HepG2 (cell line): ENCODE data around the gene ACER3. TPM values are rescaled to one million over a fixed set of nuclear protein-coding genes. Genes with fewer than 3 reads are reported as not detected.
A peak's percentile ranks its signal among the peaks of the same experiment; 100 is the strongest.

Experiments
- BATF2 ChIP-seq: sonication (generic); formaldehyde crosslinking; IDR thresholded peaks from 2 replicates; pipeline ENCODE4 v1.8.0; 2022; ENCODE audit warnings: mild to moderate bottlenecking, missing genetic modification reagents, moderate library complexity
- BHLHE40 ChIP-seq: IDR thresholded peaks from 2 replicates; pipeline ENCODE4 v1.6.1; 2011; ENCODE audit warnings: low read length, improper control_type of control experiment
- CREB3 ChIP-seq: sonication (generic); formaldehyde crosslinking; IDR thresholded peaks from 2 replicates; pipeline ENCODE4 v1.5.0; 2020; ENCODE audit warnings: missing genetic modification reagents
- DMAP1 ChIP-seq: IDR thresholded peaks from 2 replicates; pipeline ENCODE4 v1.6.1; 2016
- FOXJ3 ChIP-seq: sonication (generic); formaldehyde crosslinking; IDR thresholded peaks from 2 replicates; pipeline ENCODE4 v1.4.0; 2020; ENCODE audit warnings: missing genetic modification reagents, mild to moderate bottlenecking, borderline replicate concordance
- FOXM1 ChIP-seq: sonication (generic); formaldehyde crosslinking; IDR thresholded peaks from 2 replicates; pipeline ENCODE4 v1.5.0; 2020; ENCODE audit warnings: missing genetic modification reagents
- HCFC1 ChIP-seq: fragments of 150-350 bp; IDR thresholded peaks from 2 replicates; pipeline ENCODE4 v1.6.1; 2014; ENCODE audit warnings: low read depth, low read length
- PRDM15 ChIP-seq: sonication (generic); formaldehyde crosslinking; IDR thresholded peaks from 2 replicates; pipeline ENCODE4 v1.4.0; 2020; ENCODE audit warnings: missing genetic modification reagents
- RBAK ChIP-seq: sonication (generic); formaldehyde crosslinking; IDR thresholded peaks from 2 replicates; pipeline ENCODE4 v1.5.1; 2020; ENCODE audit warnings: mild to moderate bottlenecking, missing genetic modification reagents
- RBM22 ChIP-seq: fragments of 200-400 bp; formaldehyde crosslinking; optimal IDR thresholded peaks from 2 replicates; pipeline ENCODE3; 2017; ENCODE audit warnings: mild to moderate bottlenecking, low read length, moderate library complexity
- SP140L ChIP-seq: sonication (generic); formaldehyde crosslinking; IDR thresholded peaks from 2 replicates; pipeline ENCODE4 v1.4.0; 2020; ENCODE audit warnings: missing genetic modification reagents, borderline replicate concordance
- ZBTB10 ChIP-seq: sonication (generic); formaldehyde crosslinking; IDR thresholded peaks from 2 replicates; pipeline ENCODE4 v1.4.0; 2020; ENCODE audit warnings: missing genetic modification reagents, borderline replicate concordance
- ZBTB14 ChIP-seq: sonication (generic); formaldehyde crosslinking; IDR thresholded peaks from 2 replicates; pipeline ENCODE4 v1.4.0; 2020; ENCODE audit warnings: missing genetic modification reagents
- ZGPAT ChIP-seq: IDR thresholded peaks from 2 replicates; pipeline ENCODE4 v1.6.1; 2016; ENCODE audit warnings: mild to moderate bottlenecking
- ZNF10 ChIP-seq: sonication (generic); formaldehyde crosslinking; IDR thresholded peaks from 2 replicates; pipeline ENCODE4 v1.4.0; 2020; ENCODE audit warnings: mild to moderate bottlenecking, low read depth, missing genetic modification reagents, borderline replicate concordance
- ZNF205 ChIP-seq: IDR thresholded peaks from 2 replicates; pipeline ENCODE4 v1.6.1; 2018; ENCODE audit warnings: missing biosample characterization, missing genetic modification reagents
- ZSCAN31 ChIP-seq: sonication (generic); formaldehyde crosslinking; IDR thresholded peaks from 2 replicates; pipeline ENCODE4 v1.5.0; 2020; ENCODE audit warnings: low read depth, mild to moderate bottlenecking, missing genetic modification reagents
- polyA plus RNA-seq, 8 experiments: library from polyadenylated mRNA; depleted of rRNA in 3 of 8; stranded (reverse) in 7 of 8; unstranded in 1 of 8; fragments of >200 nt; fragmentation: Illumina TruSeq in 4 of 8; extraction: Trizol in 4 of 8; gene quantifications; 2 replicates each; pipeline versions ENCODE4 v1.2.1 to v1.2.3, GENCODE V29; 2011 to 2016; ENCODE audit warnings: low read depth in 4 of 8, missing spikeins in 1 of 8, mixed read lengths in 1 of 8; ENCODE audit not compliant: insufficient read depth in 1 of 8
- total RNA-seq, 5 experiments: library from RNA; depleted of rRNA; stranded (reverse); fragments of >200 nt; fragmentation: Illumina TruSeq; extraction: Trizol; gene quantifications; 2 replicates each; pipeline ENCODE4 v1.2.3, GENCODE V29; 2016; ENCODE audit warnings: low read depth in 1 of 5

Gene ACER3
- total and polyA plus RNA-seq, 2 of the 13 experiments (the other 11 are each of a cell fraction or from before 2014, with no cell fraction given) = 6.0 to 9.8 TPM

- TF ChIP-seq ZBTB14 = no peak
- no peak for TF ChIP-seq RBM22
- no peak for TF ChIP-seq PRDM15
- TF ChIP-seq ZNF205 (CRISPR knock-in tag) = 0 out of 2 replicates have a peak, but pooled peaks have one; percentile 36
- TF ChIP-seq SP140L (CRISPR knock-in tag) = no peak
- no peak for TF ChIP-seq HCFC1
- TF ChIP-seq FOXM1 = no peak
- peak; percentile 62 for TF ChIP-seq ZGPAT (CRISPR knock-in tag)
- TF ChIP-seq DMAP1 (CRISPR knock-in tag) = no peak
- no peak for TF ChIP-seq CREB3 (CRISPR knock-in tag)
- TF ChIP-seq FOXJ3 (CRISPR knock-in tag) = peak; percentile 88
- TF ChIP-seq ZNF10 (CRISPR knock-in tag) = no peak
- TF ChIP-seq ZSCAN31 = no peak
- TF ChIP-seq BATF2 = no peak; the same call in 1 of the 2 replicates
- no peak for TF ChIP-seq ZBTB10
- no peak for TF ChIP-seq RBAK (CRISPR knock-in tag)
- TF ChIP-seq BHLHE40 = no peak; the same call in 1 of the 2 replicates
These were observed 175.7 kb downstream of the ACER3 start (continued) for GRCh38 chr11:77036398-77036797.
